Measurements from ENCODE around the gene TEX36.

DNA sequence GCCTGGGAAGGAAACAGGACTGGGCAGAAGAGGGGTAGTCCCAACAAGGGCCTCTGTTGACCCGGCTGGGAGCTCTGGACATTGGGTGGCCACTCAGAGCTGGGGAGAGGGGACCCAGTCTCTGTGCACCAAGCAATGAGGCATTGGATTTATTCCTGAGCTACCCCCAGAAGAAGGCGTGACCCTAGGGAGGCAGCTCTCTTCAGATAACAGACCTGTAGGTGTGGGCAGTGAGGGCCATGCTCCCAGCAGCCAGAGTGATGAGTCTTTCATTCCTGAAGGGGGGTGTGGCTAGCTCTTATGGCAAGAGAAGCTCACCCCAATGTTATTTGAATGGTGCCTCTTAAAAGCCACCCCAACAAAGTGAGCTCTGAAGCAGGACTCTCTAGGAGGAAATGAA is 20.4 kb downstream of the TEX36 start:
- TF ChIP-seq EZH2 (IDR thresholded peaks at IDR 0.05; ENCODE audit: low read length, missing control alignments) = no peak
- TF ChIP-seq, protein P1, sequence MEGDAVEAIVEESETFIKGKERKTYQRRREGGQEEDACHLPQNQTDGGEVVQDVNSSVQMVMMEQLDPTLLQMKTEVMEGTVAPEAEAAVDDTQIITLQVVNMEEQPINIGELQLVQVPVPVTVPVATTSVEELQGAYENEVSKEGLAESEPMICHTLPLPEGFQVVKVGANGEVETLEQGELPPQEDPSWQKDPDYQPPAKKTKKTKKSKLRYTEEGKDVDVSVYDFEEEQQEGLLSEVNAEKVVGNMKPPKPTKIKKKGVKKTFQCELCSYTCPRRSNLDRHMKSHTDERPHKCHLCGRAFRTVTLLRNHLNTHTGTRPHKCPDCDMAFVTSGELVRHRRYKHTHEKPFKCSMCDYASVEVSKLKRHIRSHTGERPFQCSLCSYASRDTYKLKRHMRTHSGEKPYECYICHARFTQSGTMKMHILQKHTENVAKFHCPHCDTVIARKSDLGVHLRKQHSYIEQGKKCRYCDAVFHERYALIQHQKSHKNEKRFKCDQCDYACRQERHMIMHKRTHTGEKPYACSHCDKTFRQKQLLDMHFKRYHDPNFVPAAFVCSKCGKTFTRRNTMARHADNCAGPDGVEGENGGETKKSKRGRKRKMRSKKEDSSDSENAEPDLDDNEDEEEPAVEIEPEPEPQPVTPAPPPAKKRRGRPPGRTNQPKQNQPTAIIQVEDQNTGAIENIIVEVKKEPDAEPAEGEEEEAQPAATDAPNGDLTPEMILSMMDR (conservative IDR thresholded peaks at IDR 0.05 in 1 of 2, IDR thresholded peaks at IDR 0.05 in 1 of 2; ENCODE audit: low read depth in 1 of 2, low read length in 2 of 2) = no peak
